Activated naive CD8-positive, alpha-beta T cell treated with anti-CD3 and anti-CD28 coated beads, Interleukin-2, amount 50 U/mL, for 16 hours (primary cell): ENCODE measurements around the gene NUP50.

Experiments used
- DNase-seq: peaks from one replicate; pipeline ENCODE4 v3.0.0-alpha.2; 2020; ENCODE audit warnings: low read depth, low spot score

NUP50 gene

DNA sequence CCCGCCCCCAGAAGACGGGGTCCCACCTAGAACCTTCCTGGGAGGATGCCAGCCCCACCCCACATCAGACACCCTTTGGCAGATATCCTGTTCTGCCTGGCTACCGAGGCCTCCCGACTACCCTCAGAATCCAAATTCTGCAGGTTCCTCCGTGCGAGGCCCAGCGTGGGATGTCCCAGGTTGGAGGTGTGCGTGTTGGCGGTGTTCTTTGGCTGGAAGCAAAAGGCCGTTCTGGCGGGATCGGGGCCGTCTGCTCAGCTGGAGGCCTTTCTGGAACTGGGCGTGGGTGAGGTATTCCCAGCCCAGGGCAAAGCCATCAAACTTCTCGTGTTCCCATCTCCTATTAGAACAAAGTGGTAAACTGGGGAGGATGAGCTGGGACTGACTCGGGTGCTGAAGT lies 32.6 kb downstream of the NUP50 start:
- DNase-seq = no peak

DNA sequence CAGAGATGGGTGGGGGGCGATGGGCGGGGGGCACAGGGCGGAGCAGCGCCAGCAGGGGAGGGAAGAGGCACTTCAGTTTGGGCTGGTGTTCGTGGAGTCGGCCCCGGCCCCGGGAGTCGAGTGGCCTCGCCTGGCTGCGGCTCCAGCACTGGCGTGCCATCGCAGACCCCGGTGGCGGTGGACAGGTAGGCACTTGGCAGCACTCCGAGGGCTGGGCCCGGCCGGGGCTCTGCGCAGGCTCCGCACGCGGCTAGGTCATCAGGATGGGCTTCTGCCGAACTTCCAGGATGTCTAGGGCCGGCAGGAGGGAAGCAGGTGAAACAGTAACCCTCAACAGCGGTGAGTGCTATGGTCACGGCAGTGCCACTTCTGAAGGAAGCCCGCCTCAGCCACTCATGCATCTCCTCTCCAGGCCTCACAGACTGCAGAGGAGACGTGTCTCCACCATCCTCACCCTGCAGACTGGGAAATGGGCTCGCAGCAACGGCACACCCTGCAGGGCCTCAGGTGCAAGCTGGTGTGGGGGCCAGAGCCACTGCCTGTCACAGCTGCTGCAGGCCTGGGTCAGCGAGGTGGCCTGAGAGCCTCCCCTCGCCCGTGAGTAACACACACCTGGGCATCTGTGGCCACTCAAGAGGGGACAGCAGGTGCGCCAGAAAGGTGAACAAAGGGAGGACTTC lies 33.3 kb downstream of the NUP50 start:
- DNase-seq = no peak

DNA sequence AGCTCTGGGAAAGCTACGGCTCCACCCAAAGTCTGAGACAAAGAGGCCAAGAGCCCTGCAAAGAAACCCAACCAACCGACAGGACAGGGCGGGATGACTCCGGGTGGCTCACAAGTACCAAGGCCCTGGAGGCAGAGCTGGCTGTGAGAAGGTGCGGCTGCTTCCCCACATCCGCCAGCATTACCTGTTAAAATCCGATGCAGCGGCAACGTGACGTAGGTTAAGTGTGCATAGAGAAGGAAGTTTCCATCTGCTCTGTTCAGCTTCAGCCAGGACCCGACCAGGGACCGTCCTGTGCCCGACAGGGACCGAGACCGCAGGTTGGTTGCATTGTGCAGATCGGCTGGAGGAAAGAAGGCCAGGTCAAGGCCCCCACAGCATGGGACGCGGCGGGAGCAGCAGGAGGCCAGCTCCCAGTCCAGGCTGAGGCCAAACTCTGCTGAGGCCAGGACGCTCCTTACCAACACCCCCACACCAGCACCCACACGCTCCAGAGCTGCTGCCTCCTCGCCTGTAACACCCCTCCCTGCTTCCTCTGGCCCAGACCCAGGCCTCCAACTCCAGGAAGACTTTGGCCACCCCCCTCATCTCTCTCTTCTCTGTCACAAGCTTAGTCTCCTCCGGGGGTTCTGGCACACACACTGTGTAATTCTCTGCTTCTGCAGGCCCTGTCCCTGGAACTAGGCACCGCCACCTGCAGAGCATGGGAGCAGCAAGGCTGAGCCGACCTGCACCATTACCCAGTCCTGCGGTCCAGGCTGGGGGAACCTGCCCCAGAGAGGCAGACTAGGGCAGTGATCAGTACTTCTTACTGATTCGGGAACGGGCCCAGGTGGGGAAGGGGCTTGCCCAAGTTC lies 34.1 kb downstream of the NUP50 start:
- DNase-seq = no peak

DNA sequence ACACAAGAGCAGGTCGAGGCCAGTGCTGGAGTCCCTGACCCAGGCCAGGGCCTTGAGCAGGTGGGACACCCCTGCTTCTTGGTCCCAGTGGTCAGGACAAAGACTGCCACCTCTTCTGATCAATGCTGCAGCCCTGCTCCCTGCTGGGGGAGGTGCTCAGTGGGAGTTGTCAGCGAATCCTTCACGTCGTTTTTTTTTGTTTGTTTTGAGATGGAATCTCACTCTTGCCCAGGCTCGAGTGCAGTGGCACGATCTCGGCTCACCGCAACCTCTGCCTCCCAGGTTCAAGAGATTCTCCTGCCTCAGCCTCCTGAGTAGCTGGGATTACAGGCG lies 34.7 kb downstream of the NUP50 start:
- DNase-seq = no peak

DNA sequence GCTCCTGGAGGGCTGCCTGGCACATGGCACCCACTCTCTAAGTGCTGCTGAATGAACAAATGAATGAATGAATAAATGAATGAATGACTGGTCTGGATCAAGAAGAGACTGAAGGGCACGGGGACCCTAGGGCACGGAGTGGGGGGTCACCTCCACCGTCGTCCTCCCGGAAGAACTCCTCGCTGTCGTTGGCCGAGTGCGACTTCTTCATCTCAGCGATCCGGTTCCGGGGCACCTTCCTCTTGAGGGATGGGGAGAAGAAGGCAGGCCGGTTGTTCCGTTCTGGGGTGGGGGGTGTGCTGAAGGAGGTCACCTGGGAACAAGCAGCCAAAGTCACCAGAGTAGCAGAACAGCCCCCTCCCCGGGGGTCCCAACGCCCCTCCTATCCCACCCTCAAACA lies 36.0 kb downstream of the NUP50 start:
- DNase-seq = no peak

DNA sequence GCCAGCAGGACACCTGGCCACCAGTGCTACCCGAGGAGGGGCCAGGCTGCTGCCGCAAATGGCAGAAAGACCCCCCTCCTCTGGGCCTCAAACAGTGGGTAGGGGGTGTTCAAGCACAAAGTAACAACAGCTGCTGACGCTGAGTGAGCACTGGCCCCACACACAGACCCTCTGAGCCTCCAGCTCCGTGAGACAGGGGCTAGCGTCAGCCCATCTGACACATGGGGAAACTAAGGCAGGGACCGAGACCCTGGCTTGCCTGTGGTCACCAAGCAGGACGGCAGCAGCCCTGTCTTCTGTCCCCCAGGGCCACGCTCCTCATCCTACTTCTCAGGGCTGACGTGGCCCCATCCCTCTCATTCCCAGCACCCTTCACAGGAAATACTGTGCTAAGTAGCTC lies 36.5 kb downstream of the NUP50 start:
- no peak for DNase-seq

DNA sequence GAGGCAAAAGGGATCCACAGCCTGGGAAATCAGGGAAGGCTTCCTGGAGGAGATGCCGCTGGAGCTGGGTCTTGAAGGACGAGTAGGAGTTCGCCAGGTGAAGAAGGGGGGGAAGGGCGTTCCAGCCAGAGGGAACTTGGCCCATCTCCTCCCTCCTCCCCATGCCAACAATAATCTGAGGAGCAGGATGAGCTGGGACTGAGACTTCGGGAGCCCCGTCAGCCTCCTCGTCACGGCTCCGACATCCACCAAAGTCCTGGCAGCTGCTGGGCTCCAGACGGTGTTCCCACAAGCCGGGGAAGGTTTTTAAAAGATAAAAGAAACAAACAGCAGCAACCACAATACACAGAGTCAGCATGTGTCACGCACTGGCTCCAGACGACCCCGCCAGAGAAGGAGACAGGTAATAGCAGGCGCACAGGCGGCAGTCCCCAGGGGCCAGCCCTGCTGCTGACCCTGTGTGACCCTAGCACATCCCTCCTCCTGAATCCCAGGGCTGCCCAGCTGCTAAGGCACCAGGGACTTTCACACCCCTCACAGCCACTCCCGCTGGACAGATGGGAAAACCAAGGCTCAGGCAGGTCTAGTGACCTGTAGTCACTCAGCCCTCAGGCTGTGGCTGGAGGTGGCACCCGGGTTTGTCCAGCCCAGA lies 37.3 kb downstream of the NUP50 start:
- no peak for DNase-seq

DNA sequence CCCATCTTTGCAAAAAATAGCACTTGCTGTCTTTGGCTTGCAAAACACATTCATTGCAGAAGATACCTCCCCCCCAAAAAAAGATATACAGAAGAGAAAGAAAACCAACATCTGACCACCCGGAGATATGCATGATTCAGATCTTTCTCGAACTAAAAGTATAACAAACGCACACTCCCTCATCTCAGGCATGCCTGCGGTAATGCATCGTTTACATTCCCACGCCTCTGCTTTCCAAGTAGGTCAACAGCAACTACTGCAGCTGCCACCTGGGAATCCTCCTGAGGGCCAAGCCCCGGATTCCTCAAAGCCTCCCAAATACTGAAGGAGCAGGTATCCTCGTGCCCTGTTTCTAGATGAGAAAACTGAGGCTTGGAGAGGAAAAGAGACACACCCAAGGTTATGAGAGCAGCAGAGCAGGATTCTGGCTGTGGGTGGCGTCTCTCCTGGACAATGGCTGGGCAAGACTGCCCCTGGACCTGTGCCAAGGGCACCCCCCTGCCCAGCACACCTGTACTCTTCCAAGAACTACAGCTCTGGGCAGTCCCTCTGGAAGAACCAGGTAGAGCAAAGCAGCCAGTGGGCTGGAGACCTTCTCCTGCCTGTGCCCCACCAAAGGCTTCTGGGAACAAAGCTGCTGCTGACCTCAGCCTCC lies 38.1 kb downstream of the NUP50 start:
- DNase-seq = no peak

DNA sequence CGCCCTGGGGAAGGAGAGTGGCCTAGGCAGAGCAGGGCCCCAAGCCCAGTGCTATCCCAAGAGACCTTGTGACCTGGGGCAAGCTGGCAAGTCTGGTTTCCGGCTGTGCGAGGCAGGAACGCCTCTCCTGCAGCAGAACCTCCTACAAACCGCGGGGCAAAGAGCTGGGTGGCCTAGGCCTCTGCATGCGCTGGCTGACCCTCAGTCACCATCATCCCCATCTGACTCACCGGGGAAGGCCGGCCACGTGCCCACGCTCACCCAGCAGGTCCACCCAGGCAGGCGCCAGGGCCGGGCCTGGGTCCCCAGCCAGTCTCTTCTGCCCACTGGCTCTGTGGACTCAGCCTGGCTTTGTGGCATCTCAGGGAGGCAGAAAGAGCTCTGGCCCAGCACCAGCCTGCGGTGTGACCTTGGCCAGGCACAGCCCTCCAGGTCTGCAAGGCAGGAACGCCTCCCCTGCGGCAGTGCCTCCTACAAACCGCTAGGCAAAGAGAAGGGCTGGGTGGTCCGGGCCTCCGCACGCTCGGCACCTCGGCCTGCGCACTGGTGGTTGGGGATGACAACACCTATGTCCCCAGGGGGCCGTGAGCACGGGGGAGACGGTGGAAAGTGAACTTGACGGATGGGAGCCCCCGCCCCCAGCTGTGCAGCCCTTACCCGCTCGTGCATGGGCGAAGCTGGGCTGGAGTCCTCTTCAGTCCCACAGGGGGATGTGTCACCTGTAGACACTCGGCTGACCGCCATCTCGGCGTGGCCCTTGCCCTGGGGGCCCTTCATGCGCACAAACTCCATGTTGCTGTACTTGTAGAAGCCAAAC lies 38.8 kb downstream of the NUP50 start:
- DNase-seq = no peak

DNA sequence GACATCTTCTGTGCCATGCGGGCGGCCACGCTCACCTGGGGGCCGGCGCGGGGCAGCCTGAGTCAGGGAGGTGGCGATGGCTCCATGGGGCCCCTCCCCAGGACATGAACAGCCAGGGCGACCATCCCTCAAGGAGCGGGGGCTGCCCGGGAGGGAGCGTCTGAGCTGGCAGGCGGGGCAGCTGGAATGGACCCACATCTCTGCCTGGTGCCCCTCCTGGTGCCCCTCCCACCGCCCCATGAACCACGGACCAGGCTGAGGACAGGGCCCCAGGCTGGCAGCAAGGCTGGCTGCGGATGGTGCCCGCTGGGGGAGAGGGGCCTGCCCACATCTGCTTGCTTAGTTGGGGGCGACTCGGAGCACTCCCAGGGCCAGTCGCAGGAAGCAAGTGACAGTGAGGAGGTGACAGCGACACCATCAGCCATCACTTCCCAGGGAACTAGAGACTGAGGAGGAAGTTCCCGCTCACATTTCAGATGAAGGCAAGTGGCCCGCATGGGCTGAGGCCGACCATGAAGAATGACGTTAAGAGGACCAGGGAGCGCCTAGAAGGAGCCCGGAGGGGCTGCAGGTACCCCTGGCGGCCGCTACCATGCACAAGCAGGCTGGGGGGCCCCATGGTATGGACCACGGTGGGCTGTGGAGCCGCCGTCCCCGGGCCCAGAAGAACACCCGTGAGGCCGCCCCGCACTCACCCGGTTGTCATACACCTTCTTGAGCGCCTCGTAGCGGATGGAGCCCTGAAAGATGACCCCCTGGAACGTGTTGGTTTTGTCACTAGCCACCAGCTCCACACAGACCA lies 39.6 kb downstream of the NUP50 start:
- DNase-seq = no peak

DNA sequence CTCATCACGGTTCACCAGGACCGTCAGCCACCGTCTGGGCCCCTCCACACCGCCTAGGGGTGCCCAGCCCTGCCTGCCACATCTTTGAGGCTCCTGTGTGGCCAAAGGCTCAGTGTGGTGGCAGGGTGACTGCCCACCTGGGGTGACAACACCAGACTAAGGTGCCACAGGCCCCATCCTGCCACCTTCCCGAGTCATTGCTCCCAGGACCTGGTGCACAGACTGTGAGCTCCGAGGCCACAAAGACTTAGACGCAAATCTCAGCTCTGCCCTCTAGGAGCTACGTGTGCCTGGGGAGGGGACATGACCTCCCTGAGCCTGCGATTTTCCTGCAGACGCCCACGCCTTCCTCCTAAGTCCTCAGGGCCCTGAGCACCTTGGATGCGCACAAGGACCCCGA lies 40.5 kb downstream of the NUP50 start:
- no peak for DNase-seq

DNA sequence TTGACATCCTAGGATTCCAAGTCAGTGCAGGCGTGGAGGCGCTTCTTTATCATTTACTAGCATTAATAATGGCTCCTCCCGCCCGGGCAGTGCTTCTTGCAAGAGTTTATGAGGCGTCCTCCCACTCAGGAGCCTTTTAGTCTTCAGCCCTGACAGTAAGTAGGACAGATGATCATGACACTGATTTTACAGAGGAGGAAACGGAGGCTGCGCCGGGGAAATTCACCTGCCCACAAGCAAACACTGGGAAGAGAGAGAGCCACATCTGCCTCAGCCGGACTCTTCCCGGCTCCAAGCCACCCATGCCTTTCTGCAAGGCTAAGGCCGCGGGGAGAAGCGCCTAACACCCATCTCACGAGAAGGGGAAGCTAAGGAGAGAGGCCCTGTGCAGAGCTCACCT lies 41.1 kb downstream of the NUP50 start:
- no peak for DNase-seq

DNA sequence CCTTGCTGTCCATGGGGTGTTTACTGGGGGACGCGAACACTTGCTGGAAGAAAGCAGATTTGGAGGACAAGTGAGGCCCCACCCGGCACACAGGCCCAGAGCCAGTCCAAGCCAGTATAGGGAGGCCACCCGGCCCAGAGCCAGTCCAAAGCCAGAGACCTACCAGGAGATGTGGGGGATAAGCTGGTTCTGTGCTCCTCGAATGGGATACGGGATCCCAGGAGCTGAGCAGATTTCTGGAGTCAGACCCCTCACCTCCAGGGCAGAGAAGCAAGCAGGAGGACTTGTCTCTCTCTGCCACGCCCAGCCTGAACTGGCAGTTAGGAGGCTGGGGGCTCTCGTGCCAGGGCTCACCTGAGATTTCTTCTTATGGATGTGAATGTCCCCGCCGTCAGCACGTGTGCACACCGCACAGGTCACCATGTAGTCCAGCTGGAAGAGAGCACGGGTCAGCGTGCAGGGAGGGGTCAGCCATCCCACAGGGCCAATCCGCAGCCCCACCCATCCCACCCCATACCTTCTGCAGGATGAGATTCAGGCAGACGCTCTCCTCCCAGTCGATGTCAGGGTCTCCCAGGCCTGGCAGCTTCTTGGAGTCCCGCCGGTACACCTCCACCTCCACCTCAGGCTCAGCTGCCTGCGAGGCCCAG lies 41.7 kb downstream of the NUP50 start:
- DNase-seq = no peak

DNA sequence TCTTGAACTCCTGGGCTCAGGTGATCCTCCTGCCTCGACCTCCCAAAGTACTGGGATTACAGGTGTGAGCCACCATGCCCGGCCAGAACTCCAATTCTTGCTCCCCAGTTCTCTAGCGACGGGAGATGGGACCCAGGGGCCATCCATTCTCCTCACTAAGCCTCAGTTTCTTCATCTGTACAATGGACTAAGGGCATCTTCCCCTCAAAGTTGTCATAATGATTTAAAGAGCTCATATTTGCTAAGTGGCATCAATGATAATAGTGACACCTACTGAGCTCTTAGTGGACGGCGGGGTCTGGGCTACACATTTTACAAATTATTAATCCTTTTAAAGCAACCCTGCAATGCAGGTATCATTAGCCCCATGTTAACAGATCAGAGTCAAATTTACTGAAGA lies 42.5 kb downstream of the NUP50 start:
- no peak for DNase-seq

DNA sequence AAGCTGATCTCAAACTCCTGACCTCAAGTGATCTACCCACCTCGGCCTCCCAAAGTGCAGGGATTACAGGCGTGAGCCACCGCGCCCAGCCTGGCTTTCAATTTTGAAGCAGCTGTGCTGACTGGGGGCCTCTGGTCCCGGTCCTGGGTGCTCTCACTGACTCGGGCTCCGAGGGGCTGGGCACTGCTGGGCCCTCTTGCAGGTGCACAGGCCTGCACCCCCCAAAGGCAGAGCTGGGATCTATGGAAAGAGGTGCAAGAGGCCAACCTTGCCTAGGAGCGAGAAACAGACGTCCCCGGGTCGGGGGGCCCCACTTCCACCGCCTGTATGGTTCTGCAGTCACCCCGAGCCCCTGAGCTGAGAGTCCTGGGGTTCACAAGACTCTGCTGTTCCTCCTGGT lies 43.8 kb downstream of the NUP50 start:
- DNase-seq = no peak

DNA sequence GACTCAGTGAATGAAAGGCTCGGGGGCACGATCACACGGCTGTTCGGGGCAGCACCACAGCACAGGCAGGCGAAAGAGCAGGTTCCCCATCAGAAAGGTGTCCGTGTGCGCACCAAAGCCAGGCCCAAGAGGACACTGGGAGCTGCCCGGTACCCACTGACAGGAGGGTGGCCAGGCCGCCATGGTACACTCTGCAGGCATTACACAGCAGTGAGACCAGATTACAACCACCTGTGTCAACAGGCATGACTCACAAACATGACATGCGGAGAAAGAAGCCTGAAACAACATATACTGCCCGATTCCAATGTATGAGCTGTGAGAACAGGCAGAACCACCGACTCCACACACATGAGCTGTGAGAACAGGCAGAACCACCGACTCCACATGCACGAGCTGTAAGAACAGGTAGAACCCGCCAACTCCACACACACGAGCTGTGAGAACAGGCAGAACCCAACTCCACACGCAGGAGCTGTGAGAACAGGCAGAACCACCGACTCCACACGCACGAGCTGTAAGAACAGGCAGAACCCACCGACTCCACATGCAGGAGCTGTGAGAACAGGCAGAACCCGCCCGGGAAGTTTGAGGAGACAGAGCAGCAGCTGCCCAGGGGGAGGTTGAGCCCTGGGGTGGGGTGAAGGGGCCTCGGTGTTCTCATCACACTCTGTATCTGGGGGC lies 44.4 kb downstream of the NUP50 start:
- DNase-seq = no peak

DNA sequence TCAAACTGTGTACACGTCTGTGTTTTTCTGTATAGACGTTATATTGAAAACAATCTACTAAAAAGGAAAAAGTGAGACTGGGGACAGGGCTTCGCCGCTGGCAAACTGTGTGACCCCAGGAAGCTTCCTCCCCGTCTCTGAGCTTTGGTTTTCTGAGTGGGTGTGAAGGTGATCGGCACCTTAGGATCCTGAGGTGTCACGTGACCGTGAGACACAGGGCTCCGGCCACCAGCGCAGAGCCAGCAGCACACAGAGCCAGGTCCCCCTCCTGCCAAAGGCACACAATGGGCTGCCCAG lies 44.9 kb downstream of the NUP50 start:
- no peak for DNase-seq

DNA sequence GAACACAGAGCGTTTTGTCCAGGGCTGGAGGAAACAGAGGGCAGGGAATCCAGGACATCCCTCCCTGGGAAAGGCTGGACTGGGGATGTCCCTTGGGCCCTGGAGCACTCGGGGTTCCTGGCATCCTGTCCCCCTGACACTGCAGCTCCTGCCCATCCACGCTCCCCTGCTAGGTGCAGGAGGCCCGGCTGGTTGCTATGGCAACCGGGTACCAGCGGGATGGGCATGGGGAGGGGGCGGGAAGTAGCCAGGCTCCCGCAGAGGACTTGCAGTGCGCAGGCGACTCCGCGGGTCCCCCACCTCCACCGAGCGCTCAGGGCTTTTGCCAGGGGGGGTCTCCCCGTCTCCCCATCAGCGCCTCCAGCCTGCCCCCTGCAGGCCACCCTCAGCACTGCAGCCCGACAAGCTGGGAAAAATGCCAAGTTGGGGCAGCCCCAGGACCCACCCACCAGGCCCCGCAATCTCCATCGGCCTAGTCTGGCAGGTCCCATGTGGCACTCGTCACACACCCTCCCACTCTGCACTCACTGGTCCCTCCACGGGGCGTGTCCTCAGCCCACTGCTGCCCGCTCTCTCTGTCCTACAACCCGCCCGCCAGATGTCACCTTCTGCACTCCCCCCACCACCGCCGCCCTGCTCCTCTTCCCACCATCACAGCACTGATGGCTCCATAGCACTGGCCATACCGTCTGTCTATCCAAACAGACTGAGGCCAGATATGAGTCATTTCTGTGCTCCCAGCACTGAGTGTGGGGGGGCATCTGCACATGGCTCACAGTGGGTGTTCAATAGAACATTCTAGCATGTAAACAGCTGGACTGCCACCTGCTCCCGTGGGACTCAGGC lies 45.5 kb downstream of the NUP50 start:
- no peak for DNase-seq

DNA sequence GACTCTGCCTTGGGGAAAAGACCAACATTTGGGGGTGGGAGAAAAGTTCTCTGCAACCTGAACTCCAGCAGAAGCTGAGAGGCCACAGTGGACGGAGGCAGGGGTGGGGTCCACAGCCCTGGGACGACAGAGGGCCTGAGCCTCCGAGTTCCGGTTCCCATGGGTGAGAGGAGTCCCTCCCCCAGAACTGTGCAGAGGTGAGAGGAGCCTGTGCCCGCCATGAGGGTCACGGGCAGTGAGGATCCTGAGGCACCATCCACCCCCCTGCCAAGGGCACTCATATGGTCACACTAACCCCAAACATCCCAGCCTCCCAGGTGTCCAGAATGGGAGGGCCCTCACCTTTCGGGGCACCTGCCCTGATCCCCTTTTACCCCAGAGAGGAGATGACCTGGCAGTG lies 46.4 kb downstream of the NUP50 start:
- DNase-seq = no peak
